ENCODE measurements around the gene HOXB2. TPM values are rescaled to one million over a fixed set of nuclear protein-coding genes. Genes with fewer than 3 reads are reported as not detected.
A peak's percentile ranks its signal among the peaks of the same experiment; 100 is the strongest.

Gene HOXB2
- polyA plus RNA-seq, 12 donors: 5.5 to 16.3 (median 11.9) TPM; not detected in 1

DNA sequence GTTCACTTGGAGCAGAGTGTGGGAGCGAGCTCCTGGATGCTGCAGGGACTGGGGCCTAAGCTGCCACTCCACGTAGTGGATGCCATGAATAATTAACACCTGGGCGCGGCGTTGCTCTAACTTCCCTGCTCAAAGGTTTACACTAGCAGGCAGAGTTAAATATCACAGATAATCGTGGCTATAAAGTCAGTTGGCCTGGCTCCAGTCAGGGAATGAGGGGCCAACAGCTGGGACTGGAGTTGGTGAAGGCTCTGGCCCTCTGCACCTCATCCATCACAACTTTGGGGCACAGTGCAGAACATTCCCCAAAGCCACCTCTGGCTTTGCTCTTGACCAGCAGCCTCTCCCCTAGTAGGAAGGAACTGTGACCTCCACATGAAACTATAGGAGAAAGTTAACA, 22.3 kb upstream of the HOXB2 start:
- DNase-seq: no peak

DNA sequence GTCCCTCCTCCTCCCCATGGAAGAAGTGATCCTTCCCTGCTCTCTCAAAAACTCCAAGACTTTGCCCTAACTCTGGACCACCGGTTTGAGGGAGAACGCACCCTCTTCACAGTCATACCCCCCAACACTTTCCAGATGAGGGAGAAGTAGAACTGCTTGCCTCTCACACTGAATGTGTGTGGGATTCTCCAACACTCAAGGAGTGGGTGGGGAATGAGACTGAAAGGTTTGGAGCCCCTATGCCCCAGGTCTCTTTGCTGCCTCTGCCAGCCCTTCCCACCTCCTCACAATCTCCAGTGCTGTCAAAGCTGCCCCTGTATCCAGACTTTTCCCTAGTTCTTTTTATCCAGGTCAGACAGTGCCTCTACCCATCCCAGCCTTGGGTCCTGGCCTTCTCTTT, 21.8 kb upstream of the HOXB2 start:
- DNase-seq: no peak

DNA sequence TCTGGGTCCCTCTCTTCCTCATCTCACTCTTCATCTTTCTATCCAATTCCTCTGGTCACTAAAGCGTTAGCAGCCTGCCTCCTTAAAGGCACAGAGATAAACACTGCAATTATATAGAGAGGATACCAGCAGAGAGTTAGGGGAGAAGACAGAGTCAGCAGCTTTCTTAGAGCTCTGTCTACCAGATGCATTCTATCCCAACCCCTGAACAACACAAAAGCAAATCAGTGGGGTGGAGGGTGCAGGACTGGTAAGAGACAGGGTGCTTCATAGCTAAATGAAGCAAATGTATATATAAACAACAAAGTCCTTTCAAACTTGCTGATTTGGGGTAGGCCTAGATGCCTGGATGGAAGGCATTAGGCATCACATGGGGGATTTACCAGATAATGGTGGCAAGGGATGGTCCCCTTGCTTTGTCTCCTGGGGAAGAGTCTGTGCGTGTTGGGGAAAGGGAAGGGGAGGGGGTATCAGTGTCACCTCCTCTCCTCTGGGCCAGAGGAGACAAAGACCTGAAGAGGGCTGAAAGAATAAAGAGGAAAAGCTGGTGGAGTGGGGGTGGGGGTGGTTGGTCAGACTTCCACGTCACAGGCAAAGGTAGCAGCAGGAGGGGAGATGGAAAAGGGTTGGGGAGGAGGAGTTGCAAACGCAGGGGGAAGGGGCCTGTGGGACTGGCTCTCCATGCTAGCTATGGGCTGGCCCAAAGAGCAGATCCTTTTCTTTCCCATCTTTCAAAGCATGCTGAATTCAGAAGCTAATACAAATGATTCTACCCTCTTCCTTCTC, 21.2 kb upstream of the HOXB2 start:
- DNase-seq: no peak

DNA sequence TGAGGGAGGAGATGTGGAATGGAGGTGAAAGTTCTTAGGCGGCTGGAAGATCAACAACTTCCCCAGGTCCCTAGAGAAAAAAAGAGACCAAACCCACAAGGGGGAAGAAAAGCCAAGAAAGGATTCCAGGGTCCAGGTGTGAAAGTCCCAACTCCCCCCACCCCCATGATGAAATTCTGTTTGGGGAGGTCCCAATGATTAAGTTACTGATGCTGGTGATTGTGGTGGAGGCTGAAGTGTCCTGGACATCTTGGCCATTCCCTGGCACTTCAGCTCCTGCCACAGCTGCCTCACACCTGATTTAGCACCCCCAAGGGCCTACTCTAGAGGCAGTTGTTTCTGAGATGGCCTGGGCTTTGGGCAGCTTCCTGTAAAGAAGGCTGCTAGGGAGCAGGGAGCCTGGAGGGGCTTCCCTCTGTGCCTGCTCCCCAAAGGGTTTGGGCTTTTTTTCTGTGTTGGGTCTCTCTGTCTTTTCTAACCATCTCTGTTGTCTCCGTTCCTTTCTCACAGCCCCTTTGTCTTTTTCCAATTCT, 20.2 kb upstream of the HOXB2 start:
- DNase-seq: no peak

DNA sequence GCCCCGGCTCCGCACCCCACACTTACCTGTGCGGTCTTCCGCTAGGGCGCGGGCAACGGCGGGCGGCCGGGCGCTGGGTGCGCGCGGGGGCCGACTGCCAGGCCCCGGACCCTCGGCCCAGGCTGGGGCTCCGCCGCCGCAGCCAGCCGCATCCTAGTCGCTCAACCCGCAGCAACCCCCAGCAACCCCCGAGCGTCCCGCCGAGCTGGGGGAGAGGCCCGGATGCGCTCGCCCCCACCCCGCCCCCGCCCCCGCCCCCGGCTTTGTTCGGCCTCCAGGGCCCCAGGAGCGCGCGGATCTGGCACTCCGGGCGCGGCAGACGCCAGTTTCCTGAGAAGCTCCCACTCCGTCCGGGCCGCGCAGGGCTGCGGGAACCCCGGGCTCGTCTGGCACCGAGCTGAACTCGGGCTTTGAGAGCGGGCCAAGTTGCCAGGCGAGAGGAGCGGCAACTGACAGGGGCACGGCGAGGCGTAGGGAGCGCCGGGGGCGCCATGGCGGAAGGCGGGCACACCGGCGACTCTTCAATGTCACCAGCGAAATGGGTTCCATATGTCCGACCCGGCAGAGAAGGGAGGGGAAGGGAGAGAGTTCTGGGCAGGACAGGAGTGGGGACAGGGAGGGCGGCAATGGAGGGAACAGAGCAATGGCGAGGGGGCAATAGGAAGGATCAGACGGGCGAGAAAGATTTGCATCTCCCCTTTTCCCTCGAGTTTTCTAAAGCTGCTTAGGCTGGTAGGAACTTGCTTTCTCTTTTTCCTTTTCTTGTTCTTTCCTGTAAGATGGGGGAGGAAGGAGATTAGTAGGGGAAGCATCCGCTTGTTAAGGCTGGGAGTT, 19.5 kb upstream of the HOXB2 start:
- no peak for DNase-seq

DNA sequence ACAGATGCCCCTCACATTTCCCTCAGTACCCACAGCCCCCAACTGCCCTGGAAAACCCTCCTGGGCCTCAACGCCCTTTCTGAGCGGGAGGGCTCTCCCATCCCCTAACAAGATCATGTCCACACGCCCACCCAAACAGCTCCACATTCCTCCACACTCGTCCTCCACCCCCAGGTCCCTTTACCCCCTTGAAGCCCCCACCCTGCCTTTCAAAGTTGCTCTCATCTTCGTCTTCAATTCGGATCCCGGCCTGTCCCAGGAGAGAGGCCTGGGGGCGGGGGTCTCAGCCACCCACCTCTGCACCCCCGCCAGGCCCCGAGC, 18.9 kb upstream of the HOXB2 start:
- DNase-seq: no peak

DNA sequence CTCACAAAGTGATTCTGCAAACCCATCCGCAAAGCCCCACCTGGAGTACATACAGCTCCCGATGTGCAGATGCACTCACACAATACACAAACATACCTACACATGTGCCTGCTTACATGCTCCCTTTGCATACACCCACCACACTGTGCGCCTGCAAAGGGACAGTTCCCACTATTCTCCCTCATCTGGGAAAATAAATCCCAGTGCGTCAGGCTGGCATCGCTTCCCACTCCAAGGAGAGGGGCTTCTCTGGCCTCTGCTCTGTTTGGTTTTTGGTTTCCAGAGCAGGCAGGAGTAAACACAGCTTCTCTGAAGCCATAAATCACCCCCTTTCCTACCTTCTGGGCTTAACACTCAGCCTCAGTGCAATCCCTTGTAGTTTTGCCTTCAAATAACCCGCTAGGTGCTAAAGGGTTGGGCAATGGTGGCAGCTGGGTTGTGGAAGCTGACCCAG, 18.5 kb upstream of the HOXB2 start:
- no peak for DNase-seq

DNA sequence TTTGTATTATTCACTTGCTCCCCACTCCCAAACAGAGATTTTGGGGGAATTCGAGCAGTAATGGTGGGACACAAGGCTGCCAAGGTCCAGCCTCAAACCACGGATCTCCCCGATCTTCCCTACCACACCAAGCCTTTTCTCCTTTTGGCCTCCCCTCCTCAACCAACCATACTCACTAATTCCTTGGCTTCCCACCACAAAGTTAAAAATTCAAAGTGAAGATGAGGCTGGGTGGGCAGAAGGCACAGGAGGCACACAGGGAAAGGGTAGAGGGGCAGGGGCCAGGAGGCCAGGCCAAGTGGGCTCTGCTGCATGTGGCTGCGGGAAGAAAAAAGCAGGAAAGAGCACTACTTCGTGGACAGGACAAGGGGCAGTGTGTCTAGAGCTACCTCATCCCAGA, 18.0 kb upstream of the HOXB2 start:
- DNase-seq: no peak

DNA sequence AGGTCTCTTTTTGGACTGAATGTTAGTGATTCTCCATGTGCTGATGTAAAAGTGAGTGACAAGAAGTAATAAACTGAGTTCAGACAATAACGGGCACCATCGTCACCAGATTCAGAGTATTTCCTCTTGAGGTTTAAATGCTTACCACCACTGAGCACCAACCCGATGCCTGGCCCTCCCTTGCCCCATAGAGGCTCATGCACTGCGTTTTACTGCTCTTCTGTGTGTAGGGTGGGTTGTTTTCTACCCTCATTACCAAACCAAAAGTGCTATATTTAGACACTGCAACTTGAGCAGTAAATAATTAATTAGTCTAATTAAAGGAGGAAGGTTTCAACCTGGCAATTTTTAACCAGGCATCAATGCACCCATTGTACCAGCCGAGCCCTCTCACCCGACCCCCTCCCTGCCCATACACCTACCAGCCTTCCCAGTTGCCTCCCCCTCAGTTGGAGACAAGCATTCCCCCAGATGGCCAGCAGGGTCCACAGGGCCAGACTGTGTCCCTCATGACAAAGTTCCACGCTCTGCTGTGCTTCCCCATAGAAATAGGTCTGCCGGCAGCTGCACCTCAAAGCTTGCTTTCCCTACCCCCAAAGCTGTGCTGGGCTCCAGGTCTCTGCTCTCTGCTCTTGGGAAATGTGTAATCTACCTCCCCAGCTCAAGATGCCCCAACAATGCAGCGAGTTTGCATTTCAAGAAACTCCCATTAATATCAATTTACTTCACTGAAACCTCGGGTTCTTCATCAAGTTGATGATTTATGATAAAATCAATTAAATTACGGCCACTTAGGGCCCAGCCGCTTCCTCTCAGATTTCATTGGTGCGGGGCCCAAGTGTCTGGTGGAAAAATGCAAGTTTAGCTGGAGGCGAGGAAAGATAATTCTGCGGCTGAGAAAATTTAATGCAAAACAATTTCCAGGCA, 17.2 kb upstream of the HOXB2 start:
- DNase-seq: no peak

DNA sequence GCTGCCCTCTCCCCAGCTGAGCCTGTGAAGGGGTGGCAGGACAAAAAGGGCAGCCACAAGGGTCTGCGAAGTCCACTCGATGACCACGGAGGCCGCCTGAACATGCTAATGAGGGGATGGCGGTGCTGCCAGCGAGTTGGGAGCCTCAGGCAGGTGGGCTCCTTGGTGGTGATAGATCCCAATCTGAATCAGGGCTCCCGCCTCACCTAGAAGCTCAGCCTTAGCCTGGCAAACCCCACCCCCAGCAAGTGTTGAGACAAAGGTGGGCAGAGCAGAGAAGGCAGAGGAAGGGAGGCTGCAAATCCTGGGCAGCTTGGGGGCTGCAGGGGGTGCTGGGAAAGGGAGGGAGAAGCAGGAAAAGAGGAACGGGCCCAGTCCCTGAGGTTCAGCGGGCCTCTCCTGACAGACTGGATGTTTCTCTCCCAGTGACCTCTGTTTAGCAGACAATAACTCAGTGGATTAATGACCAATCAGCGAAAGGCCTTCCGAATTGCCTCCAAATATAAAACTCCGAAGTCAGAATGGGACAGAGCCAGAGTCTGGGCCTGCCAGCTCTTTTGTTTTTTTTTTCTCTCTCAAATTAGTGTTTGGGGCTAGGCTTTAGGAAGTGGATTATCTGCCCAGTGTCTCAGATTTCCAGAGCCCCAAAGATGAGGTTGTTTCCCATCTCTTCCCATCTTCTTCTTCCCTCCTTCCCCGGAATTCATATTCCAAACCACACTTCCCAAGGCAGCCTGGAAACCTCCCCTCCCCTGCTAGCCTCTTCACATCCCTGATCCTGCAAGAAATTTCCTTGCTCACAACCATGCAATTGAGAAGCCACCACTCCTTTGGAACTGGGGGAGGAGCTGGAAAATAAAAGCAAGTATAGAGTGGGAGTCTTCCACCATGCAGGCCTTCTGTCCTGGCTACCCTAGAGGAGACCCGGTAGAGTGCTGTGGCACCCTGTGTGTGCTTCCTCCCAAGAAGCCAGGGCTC, 15.2 kb upstream of the HOXB2 start:
- no peak for DNase-seq

DNA sequence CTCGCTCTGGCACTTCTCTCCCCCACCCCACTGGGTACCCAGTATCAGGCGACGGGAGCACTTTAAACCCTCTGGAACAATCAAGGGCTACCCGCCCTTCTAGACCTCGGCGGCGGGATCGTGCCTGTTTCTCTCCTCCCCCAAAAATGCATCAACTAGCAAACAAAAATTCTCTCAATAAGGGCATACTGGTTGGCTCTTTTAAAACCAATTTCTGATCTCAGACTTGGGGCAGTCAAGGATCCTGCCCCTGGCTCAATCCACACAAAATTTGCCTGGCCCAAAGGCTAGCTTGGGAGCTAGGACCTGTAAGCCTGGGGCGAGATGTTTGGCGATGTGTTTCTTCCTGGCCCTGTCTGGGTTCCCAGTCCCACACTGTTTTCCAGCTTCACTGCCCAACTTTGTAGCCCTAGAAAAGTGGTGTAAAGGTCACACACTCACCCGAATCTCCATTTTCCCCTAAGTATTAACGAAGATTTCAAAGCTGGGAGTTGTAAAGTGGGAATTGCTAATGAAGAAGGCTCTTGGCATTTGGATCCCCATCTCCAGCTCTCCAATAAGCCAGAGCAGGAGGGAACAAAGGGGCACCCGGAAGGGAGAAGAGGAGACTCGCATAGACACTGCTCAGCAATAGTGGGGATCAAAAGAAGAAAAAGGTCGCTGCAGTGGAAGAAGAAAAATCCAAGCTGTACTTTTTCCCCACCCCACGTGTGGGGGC, 14.4 kb upstream of the HOXB2 start:
- DNase-seq: no peak

DNA sequence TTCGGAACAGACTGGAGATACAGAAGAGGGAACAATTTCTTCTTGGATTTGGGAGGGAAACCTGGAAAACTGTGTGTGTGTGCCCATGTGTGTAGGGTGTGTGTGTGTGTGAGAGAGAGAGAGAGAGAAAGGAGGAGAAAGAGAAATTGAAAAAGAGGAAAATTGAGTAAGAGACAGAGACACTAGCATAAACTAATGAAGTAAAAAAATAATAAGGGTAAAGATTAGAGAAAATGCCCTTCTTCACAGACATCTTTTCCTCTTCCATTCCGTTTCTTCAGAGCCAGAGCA, 13.9 kb upstream of the HOXB2 start:
- DNase-seq: no peak

DNA sequence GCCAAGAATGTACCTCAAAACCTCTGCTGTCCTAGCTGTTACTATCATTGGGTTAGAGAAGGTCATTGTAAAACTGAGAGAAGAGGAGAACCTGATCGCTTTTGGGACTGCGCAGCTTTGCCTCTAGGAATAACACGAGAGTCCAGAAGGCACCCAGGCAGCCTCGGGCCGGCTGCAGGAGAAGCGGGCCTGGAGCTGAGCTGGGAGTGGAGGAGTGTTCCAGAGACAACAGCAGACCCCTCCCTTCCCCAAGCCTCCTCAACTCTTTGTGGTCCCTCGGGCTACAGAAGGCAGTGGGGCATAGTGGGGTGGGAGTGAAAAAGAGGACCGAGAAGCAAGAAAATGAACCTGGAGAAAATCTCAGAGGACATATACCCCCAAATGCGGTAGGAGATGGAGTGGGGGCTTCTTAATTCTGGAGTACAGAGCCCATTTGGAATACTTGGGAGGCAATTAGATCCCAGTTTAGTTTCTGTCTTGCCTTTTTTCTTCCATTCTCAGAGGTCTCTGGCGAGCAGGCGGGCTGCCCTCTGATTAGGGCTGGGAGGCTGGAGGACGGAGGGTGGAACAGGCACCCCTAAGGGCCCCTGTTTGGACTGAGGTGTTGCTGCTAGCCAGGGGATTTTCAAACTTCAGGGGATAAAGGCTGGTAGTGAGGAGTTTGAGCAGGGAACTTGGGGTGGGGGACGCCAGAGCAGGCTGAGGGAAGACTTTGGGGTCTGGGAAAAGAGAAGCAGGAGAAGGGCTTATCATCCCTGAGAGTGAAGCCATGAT, 13.3 kb upstream of the HOXB2 start:
- DNase-seq: no peak

DNA sequence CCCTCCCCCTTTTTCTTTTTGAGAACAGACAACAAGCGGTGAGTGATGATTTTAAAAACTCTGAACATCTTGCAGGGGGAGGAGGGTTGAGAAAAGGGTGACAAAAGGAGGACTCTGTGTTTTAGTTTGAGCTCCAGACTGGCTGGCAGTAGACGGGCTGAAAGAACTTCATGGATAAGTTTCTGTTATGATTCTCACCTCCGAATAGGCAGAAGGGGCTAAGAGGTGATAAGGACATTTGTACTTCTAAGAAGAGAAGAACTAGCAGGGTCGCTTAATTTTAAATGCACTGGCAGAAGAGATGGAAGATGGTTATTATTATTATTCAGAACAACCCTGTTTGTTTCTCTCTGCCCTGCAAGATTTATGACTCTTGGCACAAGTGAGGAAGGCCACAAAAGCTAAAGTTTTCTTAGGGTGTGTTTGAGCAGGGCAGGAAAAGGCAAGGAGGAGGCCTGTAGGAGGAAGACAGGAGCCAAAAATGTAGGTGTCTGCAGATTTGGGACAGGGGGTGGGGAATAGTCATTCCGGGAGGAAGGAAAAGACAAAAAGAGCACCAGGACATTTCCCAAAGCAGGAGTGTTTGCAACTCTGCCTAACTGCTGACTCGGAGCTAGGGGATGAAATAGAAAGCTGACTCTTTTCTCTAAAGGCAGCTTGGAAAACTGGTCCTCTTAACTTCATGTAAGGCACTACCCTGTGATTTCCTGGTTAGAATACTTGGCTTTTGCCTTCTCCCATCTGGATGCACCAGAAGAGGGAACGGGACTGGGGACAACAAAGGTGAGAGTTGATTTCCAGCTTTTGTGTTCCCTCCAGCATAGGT, 11.9 kb upstream of the HOXB2 start:
- DNase-seq: no peak

DNA sequence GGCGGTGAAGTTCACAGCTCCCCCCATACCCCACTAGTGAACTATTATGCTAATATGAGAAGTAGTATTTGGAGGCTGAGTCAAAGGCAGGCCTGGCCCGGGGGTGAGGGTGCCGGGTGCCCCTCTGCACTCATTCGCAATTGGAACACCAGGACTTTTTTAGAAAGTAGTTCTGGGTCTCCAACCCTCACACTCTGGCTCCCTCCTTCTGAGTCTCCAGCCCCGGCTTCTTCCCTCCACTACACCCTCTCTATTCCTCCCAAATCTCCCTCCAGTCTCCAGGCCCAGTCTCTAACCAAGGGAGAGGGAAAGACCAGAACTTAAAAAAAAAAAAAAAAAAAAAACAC, 11.3 kb upstream of the HOXB2 start:
- DNase-seq: no peak

DNA sequence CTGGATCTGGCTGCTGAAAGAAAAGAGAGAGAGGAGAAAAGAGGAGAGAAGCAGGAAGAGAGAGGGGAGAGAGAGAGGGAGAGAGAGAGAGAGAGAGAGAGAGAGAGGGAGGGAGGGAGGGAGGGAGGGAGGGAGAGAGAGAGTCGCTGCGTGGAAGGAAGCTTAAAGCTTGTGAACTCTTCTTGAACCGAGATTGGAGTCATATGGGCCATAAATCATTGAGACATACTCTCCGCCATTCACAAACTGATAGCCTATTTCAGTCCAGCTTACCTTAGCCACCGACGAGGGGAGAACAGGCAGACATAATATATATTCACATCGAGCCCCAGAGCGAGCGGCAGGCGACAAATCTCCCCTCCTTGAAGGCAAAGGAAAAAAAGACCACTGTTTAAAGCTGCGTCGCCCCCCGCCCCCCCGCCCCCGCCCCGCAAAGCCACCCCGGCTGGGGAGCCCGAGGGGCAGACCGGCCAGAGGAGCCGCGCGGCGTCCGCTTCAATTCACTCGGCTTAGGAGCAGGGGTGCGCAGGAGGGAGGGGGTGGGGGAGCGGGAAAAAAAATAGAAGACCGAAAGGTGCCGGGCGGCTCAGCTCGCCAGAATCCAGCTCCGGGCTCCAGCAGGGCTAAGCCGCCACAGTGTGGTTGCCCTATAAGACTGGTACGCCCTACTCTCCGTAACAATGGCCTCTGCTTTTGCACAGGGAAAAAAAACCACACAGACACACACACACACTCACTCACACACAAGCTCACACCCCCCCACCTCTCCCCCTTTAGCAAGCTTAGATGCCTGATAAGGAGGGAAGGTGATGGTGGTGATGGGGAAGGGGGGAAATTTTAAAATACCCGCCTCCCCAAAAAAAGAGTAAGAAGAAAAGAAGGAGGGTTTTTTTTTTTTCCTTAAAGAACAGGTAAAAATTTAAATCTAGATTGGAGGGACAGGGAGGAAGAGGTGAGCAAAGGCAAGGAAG, 10.6 kb upstream of the HOXB2 start:
- peak; percentile 77 for DNase-seq

Measured in muscle of arm (tissue), 12 donors.